Mesothelial cell of epicardium (in vitro differentiated cells): ENCODE results near the gene MASP1. TPM values are rescaled to one million over a fixed set of nuclear protein-coding genes. Genes with fewer than 3 reads are reported as not detected.

Source experiments
- DNase-seq, 2 experiments: peaks; one replicate each; pipeline ENCODE4 v3.0.0; 2021; ENCODE audit warnings: low spot score in 2 of 2; ENCODE audit not compliant: unreplicated experiment in 2 of 2
- H3K27ac Mint-ChIP-seq: 2 replicates; pipeline ENCODE4 v1.8.0; 2021; ENCODE audit warnings: mixed read lengths
- H3K27me3 Mint-ChIP-seq: 2 replicates; pipeline ENCODE4 v1.8.0; 2021; ENCODE audit warnings: low read depth, mixed read lengths
- H3K36me3 Mint-ChIP-seq: 2 replicates; pipeline ENCODE4 v1.8.0; 2021; ENCODE audit warnings: mixed read lengths
- H3K4me1 Mint-ChIP-seq: 2 replicates; pipeline ENCODE4 v1.8.0; 2021; ENCODE audit warnings: mixed read lengths
- H3K4me3 Mint-ChIP-seq: 2 replicates; pipeline ENCODE4 v1.8.0; 2021; ENCODE audit warnings: mild to moderate bottlenecking, moderate library complexity, mixed read lengths
- H3K9me3 Mint-ChIP-seq: 2 replicates; pipeline ENCODE4 v1.8.0; 2021; ENCODE audit warnings: mixed read lengths
- CTCF ChIP-seq: fragments of 200-600 bp; sonication (generic); IDR thresholded peaks from one replicate; pipeline ENCODE4 v1.5.0; 2021; ENCODE audit warnings: antibody characterized with exemption; ENCODE audit not compliant: unreplicated experiment
- total RNA-seq: library from RNA; stranded (reverse); gene quantifications from 3 replicates; pipeline ENCODE4 v1.2.1, GENCODE V29; 2021

The MASP1 gene
- total RNA-seq, 1 donor from 2014 or later: 2.4 TPM

GRCh38 chr3:187238239-187238638 lies 53.3 kb downstream of the MASP1 start:
- no peaks in the 10 kb centered on the region for H3K4me1 Mint-ChIP-seq
- no peak overlapping the region for H3K4me3 Mint-ChIP-seq
- DNase-seq: no peak
- H3K27ac Mint-ChIP-seq: no peak overlapping the region
- TF ChIP-seq CTCF: no peak
- H3K9me3 Mint-ChIP-seq: peaks cover 3% of the 10 kb centered on the region
- H3K36me3 Mint-ChIP-seq: no peaks in the 10 kb centered on the region
- H3K27me3 Mint-ChIP-seq: no peaks in the 10 kb centered on the region

- no peak for DNase-seq
- Mint-ChIP-seq H3K36me3 (no peaks in the 10 kb centered on the region), H3K9me3 (peaks cover 3% of the 10 kb centered on the region), H3K4me3 (no peak overlapping the region), H3K4me1 (no peaks in the 10 kb centered on the region), H3K27ac (no peak overlapping the region), H3K27me3 (no peaks in the 10 kb centered on the region)
- TF ChIP-seq CTCF: no peak
These were observed 53.8 kb downstream of the MASP1 start for GRCh38 chr3:187237741-187238140.

- Mint-ChIP-seq H3K36me3 (no peaks in the 10 kb centered on the region), H3K27ac (no peak overlapping the region), H3K9me3 (peaks cover 3% of the 10 kb centered on the region), H3K4me3 (no peak overlapping the region), H3K4me1 (no peaks in the 10 kb centered on the region), H3K27me3 (no peaks in the 10 kb centered on the region)
- no peak for TF ChIP-seq CTCF
- DNase-seq: no peak
These were observed 54.6 kb downstream of the MASP1 start for GRCh38 chr3:187236962-187237361.

GRCh38 chr3:187230011-187230410 lies 61.5 kb downstream of the MASP1 start:
- Mint-ChIP-seq H3K9me3 (no peaks in the 10 kb centered on the region), H3K4me3 (no peak overlapping the region)

GRCh38 chr3:187228740-187229139 lies 62.8 kb downstream of the MASP1 start:
- no peak for TF ChIP-seq CTCF
- Mint-ChIP-seq H3K4me1 (no peaks in the 10 kb centered on the region), H3K9me3 (no peaks in the 10 kb centered on the region), H3K36me3 (no peaks in the 10 kb centered on the region), H3K27me3 (peaks cover 13% of the 10 kb centered on the region), H3K27ac (no peak overlapping the region), H3K4me3 (no peak overlapping the region)
- DNase-seq: no peak

More at GRCh38 chr3:187230011-187230410, 61.5 kb downstream of the MASP1 start:
- no peak overlapping the region for H3K27ac Mint-ChIP-seq
- H3K36me3 Mint-ChIP-seq: no peaks in the 10 kb centered on the region
- peaks cover 13% of the 10 kb centered on the region for H3K27me3 Mint-ChIP-seq
- TF ChIP-seq CTCF: no peak
- DNase-seq: no peak
- no peaks in the 10 kb centered on the region for H3K4me1 Mint-ChIP-seq

GRCh38 chr3:187227658-187228258 lies 63.8 kb downstream of the MASP1 start:
- no peak for DNase-seq
- H3K4me1 Mint-ChIP-seq: no peaks in the 10 kb centered on the region
- no peak overlapping the region for H3K4me3 Mint-ChIP-seq
- H3K9me3 Mint-ChIP-seq: no peaks in the 10 kb centered on the region
- peaks cover 16% of the 10 kb centered on the region for H3K27me3 Mint-ChIP-seq
- no peaks in the 10 kb centered on the region for H3K36me3 Mint-ChIP-seq
- H3K27ac Mint-ChIP-seq: no peak overlapping the region
- no peak for TF ChIP-seq CTCF
